Measurements from ENCODE around the gene SRSF5.

DNA sequence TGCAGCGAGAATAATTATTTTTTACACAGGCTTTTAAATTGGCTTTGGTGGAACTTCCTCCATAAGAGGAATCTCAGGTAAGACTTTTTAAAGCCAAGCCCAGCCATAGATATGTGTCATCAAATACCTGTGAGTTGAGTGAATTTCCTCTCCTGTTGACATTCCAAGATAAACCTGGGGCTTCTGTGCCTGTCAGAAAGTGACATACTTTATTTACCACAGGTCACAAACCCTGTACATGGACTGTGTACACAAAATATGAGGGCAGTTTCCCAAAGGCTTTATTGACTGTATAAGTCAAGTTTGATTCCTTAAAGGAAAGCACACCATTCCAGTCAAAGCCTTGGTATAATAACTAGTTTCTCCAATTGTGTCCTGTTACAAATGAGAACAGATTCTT lies 25.9 kb upstream of the SRSF5 start:
- TF ChIP-seq POLR2AphosphoS5 (IDR thresholded peaks at IDR 0.05; ENCODE audit: low read depth, low read length) (no peak), POLR2A (IDR thresholded peaks at IDR 0.05; ENCODE audit: low read depth, low read length) (no peak)
